GM21390 (cell line): ENCODE results near the gene CR1L.
"Not testable (repeated sequence)": the region's sequence is repeated elsewhere in the genome, so short reads cannot be mapped to it uniquely, and the experiment has no call there.

Experiments used
- ATAC-seq: cut with Tn5 transposase; IDR thresholded peaks from one replicate; pipeline ENCODE4 v1.9.1; 2021; ENCODE audit not compliant: unreplicated experiment

Gene CR1L

DNA sequence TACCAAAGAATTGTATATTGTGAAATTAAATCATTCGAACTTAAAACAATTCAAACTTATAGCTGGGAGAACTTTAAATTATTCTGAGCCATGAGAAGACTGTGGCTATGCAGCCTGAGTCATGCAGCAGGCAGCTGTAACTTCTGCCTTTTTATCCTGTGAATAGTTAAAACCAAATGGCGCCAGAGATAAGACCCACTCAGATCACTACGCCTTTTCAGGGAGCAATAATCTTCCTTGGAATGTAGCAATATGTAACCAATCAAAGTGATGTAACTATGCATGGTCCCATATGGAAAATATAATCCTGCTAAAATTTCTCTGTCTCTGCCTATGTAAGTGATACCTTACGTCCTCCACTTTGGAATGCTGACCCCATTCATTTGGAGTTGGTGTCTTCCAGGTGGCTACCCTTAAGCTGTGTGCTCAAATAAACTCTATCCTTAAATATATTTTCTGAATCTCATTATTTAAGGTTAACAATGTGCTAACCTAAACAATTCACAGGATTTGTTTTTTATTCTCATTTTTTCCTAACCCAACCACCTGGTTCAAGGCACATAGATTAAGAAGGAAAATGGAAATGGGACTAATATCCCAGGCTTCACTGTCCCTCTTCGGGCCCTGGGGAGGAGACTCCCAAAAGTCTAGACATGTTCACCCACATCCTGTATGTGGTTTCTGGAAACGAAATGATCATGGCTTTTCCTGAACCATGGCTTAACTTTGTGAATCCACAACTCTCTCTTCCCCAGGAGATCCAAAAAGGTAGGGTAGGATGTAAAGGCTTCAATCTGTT is 35.9 kb downstream of the CR1L start:
- not testable (repeated sequence) for ATAC-seq

DNA sequence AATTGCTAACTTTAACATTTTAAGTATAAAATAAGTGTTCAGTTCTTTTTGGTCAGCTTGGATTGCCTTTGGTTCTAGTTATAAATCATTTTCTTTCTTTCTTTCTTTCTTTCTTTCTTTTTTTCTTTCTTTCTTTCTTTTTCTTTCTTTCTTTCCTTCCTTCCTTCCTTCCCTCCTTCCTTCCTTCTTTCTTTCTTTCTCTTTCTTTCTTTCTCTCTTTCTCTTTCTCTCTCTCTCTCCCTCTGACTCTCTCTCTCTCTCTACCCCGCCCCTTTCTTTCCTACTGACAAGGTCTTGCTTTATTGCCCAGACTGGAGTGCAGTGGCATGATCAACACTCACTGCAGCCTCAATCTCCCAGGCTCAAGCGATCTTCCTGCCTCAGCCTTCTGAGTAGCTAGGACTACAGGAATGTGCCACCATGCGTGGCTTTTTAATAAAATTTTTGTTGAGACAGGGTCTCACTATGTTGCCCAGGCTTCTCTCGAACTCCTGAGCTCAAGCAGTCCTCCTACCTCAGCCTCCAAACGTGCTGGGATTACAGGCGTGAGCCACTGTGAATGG is 38.0 kb downstream of the CR1L start:
- ATAC-seq: not testable (repeated sequence)

- ATAC-seq: not testable (repeated sequence)
These were observed 45.6 kb downstream of the CR1L start for GRCh38 chr1:207690551-207690950.

DNA sequence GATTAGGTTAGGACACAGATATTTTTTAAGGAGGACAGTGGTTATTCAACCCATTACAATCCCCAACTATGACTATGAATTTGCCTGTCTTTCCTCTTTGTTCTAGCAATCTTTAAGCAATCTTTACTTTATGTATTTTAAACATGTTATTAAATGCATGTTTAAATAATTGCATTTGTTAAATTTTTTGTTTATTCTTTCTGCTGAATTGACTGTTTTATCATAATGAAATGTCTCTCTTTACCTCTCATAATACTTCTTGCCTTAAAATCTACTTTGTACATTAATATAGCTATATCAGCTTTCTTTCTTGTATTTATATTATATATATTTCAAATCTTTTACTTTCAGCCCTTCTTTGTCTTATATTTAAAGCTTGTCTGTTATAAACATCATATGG is 46.1 kb downstream of the CR1L start:
- ATAC-seq: no peak

GRCh38 chr1:207691841-207692240 is 46.9 kb downstream of the CR1L start:
- ATAC-seq: no peak

GRCh38 chr1:207692291-207692690 is 47.4 kb downstream of the CR1L start:
- ATAC-seq: not testable (repeated sequence)

DNA sequence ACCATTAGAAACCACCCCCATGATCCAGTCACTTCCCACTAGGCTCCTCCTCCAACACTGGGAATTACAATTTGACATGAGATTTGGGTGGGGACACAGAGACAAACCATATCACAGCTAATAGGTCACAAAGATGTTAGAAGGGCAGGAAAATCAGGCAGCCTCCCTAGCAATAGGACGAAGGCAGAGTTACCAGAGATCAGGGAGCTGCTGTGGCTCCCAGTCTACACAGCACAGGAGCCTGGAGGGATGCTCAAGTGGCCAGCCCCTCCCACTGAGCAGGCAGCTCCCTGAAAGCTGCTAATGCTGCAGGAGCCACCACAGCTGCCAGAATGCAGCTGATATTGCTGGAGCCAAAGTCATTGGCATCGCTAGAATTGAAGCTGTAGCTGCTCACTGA is 51.0 kb downstream of the CR1L start:
- ATAC-seq: no peak

DNA sequence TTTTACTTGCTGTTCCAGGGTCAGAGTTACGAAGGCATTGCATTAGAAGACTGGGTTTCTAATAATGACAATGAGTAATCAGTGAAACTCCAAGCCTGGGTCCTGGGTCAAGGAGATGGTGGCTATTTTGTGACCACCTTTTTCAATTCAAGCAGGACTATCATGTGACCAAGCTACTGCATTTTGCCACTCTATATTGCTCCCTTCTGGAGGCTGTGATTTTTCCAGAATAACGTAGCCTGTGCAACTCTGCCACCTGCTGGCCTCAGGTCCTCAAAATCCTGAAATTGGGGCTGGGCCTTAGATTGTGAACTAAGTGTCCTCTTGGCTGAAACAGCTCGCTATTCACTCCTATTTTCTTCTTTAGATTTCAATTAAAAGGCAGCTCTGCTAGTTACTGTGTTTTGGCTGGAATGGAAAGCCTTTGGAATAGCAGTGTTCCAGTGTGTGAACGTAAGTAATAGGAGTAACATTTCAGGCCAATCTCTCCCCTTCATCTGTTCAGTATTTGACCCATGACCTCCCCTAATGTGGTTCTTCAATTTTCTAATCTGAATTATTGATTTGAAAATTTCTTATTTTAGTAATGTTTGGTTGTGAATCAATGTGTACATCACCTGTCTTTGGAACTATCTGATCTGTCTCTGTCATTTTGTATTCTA is 54.0 kb downstream of the CR1L start:
- ATAC-seq: no peak

GRCh38 chr1:207702317-207702716 is 57.4 kb downstream of the CR1L start:
- ATAC-seq: no peak

DNA sequence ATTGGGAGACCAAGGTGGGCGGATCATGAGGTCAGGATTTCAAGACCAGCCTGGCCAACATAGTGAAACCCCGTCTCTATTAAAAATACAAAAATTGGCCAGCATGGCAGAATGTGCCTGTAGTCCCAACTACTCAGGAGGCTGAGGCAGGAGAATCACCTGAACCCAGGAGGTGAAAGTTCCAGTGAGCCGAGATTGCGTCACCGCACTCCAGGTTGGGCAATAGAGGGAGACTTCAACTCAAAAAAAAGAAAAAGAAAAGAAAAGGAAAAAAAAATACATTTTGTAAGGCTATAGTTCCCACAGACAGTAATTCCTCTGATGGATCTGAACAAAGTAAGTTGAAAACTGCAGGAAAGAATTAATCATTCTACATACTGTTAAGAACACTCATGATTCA is 58.8 kb downstream of the CR1L start:
- no peak for ATAC-seq

DNA sequence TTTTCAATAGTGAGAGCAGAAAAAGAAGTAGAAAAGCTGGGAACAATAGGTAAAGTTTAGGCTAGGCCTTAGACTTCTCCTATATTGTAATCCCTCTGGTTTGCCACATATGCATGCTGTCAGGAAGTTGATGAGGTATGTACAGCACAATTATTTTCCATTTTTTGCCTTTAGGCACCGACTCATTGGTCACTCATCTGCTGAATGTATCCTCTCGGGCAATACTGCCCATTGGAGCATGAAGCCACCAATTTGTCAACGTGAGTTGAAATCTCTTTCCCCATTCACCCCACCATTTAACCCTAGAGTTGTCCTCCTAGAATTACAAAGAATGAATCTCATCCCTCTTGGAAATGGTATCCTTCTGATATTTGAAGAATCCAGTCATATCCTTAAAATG is 63.1 kb downstream of the CR1L start:
- ATAC-seq: not testable (repeated sequence)

- no peak for ATAC-seq
These were observed 66.4 kb downstream of the CR1L start for GRCh38 chr1:207711285-207711684.

DNA sequence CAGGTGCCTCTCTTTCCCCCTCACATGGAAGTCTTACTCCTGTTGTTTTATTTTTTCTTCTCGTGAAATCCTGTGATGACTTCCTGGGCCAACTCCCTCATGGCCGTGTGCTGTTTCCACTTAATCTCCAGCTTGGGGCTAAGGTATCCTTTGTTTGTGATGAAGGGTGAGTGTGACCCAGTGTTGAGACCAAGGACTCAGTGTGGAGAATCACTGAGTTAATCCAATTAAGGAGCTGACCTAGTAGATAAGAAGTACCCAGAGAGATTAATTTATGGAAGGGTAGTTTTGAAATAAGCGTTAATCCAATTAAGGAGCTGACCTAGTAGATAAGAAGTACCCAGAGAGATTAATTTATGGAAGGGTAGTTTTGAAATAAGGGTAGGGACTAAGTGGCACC is 67.8 kb downstream of the CR1L start:
- not testable (repeated sequence) for ATAC-seq

DNA sequence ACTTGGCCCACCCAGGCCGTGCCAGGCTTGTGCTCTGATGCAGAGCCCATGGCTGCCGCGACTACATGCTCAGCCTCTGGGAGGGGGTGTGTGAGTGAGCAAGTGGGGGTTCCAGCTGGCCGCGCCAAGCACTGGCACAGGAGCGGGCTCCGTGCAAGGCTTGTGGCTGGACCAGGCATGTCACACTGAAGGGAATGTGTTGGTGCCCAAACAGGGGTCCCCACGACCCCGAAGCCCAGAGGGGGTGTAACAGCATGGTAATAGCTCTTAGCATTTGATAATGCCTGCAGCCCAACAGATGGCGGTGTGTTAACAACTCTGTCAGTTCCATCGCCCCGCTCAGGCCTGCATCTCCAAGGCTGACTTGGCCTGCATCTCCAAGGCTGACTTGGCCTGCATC is 68.6 kb downstream of the CR1L start:
- ATAC-seq: no peak

DNA sequence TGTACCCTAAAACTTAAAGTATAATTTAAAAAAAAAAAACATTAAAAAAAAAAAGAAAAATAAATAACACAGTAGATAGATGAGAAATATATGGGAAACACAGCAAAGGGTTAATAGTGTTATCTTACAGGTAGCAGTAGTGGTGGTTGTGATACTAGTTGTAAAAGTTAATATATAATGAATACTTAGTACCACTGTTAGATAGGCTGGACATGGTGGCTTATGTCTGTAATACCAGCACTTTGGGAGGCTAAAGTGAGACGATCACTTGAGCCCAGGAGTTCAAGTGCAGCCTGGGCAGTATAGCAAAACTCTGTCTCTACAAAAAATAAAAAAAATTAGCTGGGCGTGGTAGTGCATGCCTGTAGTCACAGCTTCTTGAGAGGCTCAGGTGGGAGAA is 74.3 kb downstream of the CR1L start:
- ATAC-seq: no peak

DNA sequence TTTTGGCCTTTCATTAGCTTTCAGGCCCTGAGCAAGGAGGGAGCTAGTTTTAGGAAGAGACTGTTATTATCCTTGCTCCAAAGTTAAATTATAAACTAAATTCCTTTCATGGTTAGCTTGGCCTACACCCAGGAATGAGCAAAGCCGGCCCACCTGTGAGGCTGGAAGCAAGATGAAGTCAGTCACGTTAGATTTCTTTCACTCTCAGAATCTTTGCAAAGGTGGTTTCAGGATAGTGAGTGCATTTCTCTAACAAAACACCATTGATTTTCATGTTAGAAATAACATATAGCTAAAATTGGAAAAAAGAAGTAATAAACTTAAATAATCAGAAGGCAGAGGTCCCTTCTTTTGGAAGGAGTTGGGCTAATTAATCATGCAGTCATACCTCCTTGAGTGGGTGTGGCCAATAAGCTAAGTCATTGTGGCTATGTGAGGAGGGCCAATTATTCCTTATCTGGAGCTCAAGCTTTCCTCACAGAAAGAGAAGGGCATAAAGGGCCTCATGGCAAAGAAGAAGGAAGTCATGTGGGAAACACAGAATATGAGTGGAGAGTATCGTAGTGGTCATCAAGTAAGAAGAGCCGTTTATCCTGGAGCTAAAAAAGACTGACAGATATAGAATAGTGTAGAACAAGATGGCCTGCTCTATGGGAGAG is 83.4 kb downstream of the CR1L start:
- ATAC-seq: not testable (repeated sequence)

DNA sequence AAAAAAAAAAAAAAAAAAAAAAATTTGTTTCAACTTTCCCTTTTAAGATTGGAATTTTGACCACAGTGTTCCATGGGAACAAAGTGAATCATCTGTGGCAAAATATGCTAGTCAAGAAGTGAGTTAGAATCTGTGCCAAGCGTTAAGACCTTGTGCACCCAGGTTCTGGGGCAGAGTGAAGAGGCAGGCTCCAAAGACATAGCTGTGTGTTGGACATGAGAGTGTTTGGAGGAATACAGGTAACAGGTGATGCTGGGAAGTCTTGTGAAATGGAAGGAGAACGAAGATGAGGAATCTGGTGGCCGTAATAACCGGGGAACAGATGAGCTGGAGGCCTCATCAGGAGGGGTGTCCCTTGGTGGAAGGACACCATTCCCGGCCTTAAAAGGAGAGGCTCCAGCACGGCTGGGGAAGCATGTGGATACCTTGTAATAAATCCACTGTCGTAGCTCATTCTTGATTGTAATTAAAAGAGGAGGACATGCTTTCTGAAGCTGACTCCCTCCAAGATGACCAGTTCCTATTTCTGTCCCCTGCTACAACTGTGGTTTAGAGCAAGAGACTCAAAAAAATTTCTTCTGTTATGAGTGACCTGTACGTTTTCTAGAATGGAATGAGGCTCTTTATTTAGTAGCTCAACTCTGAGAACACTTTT is 92.7 kb downstream of the CR1L start:
- not testable (repeated sequence) for ATAC-seq

DNA sequence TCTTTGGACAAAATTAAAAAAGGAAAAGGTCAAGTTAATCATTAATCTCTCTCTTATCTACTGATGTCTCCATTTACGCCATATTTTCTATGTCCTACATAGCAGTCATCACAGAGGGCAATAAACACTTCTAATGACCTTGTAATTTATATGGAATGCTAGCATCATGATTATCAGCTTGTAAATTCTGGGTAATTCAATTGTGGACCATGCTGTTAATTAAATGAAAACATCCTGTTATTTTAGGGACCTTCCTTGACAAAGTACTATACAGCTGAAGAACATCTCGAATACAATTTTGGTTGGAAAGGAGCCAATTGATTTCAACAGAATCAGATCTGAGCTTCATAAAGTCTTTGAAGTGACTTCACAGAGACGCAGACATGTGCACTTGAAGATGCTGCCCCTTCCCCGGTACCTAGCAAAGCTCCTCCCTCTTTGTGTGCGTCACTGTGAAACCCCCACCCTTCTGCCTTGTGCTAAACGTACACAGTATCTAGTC is 93.3 kb downstream of the CR1L start:
- ATAC-seq: not testable (repeated sequence)

DNA sequence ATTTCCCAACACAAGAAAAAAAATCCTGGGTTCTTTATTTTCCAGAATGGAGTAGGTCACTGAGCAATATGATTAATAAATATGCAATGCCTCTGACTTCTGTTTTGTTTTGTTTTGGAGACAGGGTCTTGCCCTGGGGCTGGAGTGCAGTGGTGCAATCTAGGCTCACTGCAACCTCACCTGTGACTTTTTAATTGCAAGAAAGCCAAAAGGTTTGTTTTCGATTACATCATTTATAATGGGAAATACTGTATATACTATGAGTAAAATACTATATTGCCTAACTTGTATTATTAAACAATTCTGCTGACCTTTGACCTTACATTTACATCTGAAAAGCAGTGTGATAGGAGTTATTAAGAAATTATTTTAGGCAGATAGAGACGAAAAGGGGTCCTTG is 95.3 kb downstream of the CR1L start:
- no peak for ATAC-seq

DNA sequence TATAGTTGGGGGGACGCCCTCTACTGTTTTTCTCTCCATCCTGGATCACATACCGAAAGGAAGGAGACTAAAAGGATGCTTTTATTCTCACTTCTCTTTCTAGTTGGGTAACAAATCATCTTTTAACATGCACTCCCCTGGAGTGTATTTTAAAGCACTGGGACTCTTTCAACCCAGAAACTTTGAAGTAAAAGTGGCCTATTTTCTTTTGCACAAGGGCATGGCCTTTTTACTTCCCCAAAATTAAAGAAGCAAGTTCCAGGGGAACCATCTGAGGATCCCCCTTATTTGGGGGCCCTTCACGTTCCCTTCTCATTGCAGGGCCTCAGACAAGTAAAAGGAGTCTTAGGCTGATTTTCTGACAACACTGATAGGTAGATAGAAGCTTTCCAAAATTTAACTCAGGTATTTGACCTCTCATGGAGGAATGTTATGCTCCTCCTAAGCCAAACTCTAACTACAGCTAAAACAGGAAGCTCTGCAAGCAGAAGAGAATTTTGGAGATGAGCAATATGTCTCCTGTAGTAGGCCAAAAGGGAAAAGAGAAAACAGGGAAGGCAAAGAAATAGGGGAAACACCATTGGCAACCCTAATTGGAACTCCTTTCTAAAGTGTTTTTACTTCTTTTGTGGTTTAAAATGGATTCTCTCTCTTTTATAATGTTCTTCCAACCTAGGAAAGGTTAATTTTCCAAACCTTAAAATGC is 98.1 kb downstream of the CR1L start:
- no peak for ATAC-seq
